C4-2B (cell line): Measurements from ENCODE around the gene MRPL43.

Experiments used
- H3K27ac ChIP-seq: fragments of 450-650 bp; 2 replicates; pipeline ENCODE4 v1.5.1; 2017
- ZFX ChIP-seq: fragments of 450-650 bp; IDR thresholded peaks from 2 replicates; pipeline ENCODE4 v1.6.1; 2017
- TF ChIP-seq, protein P1 (sequence below): fragments of 450-650 bp; conservative IDR thresholded peaks from 2 replicates; pipeline ENCODE4 v1.5.1; 2017; ENCODE audit warnings: mild to moderate bottlenecking

The MRPL43 gene

DNA sequence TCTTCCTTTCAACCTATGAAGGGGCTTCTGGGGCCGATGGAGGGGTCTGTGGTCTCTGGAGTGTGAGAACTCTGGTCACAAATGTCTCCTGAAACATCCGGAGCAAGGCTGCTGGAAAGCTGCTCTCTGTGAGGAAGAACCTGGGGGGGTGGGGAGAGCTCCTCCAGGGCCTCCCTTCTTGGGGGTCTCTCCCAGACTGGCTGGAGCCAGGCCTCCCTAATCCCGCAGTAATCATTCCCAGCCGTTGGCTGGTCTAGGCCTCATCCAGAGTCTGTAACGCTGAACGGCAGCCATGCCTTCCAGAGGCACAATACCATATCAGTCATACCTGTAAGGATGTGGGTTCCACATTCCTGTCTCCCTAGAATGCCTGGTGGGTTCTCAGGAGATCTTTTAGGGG lies 7.9 kb upstream of the MRPL43 start:
- H3K27ac ChIP-seq = no peak overlapping the region
- TF ChIP-seq ZFX = no peak

DNA sequence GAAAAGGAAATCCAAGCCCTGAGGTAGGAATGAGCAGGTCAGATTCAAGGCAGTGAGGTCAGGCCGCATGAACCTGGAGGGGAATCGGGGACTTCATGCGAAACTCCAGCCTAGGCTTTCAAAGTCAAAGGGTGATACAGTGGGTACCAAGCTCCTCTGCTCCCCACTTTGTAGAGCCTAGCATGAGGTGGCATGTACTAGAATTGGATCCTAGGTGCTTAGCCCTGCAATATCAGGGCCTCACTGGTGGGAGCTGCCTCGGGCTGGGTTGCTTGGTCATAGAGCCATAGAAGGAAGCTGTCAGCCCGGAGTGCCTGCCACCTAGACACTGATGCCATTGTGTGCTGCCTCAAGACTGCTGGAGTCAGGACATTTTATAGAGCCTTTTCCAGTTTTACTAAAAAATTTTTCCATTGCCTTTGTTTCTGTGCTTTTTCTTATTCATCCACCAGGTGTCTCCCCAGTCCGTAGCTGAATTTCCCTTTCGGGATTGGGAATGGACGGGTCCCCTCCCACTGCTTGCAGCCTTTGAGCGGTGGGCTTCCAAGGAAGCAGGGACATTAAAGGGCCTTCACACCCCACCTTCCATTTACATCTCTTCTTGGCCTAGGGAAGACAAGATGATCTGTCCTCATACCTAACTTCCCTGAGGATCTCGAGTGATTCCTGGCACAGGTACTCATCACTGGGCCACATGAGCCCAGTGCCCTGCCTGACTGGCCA lies 6.8 kb upstream of the MRPL43 start:
- H3K27ac ChIP-seq = no peak overlapping the region
- no peak for TF ChIP-seq ZFX
- TF ChIP-seq, protein P1, sequence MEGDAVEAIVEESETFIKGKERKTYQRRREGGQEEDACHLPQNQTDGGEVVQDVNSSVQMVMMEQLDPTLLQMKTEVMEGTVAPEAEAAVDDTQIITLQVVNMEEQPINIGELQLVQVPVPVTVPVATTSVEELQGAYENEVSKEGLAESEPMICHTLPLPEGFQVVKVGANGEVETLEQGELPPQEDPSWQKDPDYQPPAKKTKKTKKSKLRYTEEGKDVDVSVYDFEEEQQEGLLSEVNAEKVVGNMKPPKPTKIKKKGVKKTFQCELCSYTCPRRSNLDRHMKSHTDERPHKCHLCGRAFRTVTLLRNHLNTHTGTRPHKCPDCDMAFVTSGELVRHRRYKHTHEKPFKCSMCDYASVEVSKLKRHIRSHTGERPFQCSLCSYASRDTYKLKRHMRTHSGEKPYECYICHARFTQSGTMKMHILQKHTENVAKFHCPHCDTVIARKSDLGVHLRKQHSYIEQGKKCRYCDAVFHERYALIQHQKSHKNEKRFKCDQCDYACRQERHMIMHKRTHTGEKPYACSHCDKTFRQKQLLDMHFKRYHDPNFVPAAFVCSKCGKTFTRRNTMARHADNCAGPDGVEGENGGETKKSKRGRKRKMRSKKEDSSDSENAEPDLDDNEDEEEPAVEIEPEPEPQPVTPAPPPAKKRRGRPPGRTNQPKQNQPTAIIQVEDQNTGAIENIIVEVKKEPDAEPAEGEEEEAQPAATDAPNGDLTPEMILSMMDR = peak; percentile 61

DNA sequence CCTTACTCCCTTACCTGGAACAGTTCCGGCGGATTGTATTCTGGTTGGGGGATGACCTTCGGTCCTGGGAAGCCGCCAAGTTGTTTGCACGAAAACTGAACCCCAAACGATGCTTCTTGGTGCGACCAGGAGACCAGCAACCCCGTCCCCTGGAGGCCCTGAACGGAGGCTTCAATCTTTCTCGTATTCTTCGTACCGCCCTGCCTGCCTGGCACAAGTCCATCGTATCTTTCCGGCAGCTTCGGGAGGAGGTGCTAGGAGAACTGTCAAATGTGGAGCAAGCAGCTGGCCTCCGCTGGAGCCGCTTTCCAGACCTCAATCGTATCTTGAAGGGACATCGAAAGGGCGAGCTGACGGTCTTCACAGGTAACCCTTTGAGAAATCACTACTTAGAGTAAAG lies 1.8 kb upstream of the MRPL43 start:
- no peak for TF ChIP-seq ZFX
- TF ChIP-seq, protein P1 = no peak
- no peak overlapping the region for H3K27ac ChIP-seq

DNA sequence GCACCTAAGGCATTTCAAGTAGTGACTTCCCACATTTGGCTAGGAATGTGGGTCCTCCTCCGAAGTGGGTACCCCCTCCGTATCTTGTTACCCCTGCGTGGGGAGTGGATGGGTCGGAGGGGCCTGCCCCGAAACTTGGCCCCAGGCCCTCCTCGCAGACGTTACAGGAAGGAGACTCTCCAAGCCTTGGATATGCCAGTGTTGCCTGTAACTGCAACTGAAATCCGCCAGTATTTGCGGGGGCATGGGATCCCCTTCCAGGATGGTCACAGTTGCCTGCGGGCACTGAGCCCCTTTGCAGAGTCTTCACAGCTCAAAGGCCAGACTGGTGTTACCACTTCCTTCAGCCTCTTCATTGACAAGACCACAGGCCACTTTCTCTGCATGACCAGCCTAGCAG lies 869 bp upstream of the MRPL43 start:
- TF ChIP-seq, protein P1 = no peak
- no peak for TF ChIP-seq ZFX
- peak overlapping the region; percentile 86 for H3K27ac ChIP-seq

DNA sequence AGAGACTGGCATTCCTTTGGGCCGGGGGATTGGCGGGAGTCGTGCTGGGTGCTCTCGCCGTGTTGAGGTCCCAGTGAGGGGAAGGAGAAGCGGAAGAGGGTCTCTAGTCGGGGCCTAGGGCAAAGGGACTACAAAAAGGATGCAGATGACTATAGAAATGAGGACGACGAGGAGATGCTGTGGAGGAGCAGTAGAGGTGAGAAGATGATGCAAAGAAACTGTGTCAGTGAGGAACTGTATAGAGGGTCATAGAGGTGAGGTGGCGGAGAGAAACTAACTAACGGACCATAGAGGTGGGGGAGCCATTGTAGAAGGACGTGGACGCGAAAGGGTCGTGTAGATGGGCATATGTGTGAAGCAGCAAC lies 370 bp upstream of the MRPL43 start:
- TF ChIP-seq, protein P1 = no peak
- no peak for TF ChIP-seq ZFX
- H3K27ac ChIP-seq = peak overlapping the region; percentile 86

DNA sequence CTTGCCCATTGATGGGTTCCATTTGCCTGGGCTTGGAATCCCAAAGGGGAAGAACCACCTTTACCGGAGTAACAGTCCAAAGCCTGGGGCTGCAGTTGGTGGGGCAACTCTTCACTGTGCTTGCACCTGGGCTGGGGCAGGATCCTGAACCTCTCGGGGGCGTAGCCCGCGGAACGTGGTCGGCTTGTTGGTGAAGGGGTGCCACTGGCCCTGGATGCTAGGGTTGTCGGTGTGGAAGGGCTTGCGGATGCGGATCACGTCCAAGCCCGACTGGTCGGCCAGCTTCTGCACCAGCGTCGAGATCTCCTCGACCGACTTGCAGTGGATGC lies 710 bp downstream of the MRPL43 start:
- H3K27ac ChIP-seq = peak overlapping the region; percentile 86

DNA sequence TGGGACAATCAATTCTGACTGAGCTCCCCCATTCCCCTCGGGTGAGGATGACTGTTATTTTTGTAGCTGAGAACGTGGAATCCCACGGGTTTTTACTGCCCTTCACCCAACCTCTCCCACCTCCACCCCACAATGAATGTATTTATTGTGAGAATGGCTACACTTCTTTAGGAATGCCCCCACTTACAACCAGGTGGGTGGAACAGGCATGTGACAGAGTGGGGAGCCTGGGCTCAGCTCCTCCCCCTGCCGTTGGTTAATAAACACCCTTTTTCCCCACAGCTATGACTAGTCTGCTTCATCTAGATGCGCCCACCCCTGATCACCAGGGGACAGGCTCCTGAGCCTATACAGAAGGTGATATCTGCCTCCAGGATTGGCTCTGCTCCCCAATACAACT lies 2.0 kb downstream of the MRPL43 start:
- no peak overlapping the region for H3K27ac ChIP-seq

More for the DNA sequence above, 710 bp downstream of the MRPL43 start:
- no peak for TF ChIP-seq ZFX
- TF ChIP-seq, protein P1 = no peak

More for the DNA sequence above, 2.0 kb downstream of the MRPL43 start:
- TF ChIP-seq, protein P1 = no peak
- TF ChIP-seq ZFX = no peak
